Liver (tissue), 9 donors: ENCODE measurements around the gene CMTM4. TPM values are rescaled to one million over a fixed set of nuclear protein-coding genes. Genes with fewer than 3 reads are reported as not detected.

Source experiments
- DNase-seq: peaks from one replicate; pipeline ENCODE4 v3.0.0-alpha.2; 2017; ENCODE audit warnings: low spot score
- H3K27ac ChIP-seq, 2 donors: one replicate each; pipeline ENCODE4 v1.7.0; 2013; ENCODE audit warnings: inconsistent platforms in 2 of 2, low read length in 2 of 2, control low read depth in 1 of 2, low read depth in 1 of 2, mild to moderate bottlenecking in 1 of 2
- H3K27me3 ChIP-seq, 4 donors: one replicate each; pipeline versions ENCODE4 v1.6.1 to v1.7.0; 2013; ENCODE audit warnings: low read length in 3 of 4, inconsistent platforms in 1 of 4, mild to moderate bottlenecking in 1 of 4, moderate library complexity in 1 of 4; ENCODE audit not compliant: control insufficient read depth in 4 of 4, insufficient read depth in 4 of 4
- H3K36me3 ChIP-seq, 4 donors: one replicate each; pipeline versions ENCODE4 v1.6.1 to v1.7.0; 2013; ENCODE audit warnings: low read length in 3 of 4, mild to moderate bottlenecking in 3 of 4, low read depth in 1 of 4, moderate library complexity in 1 of 4; ENCODE audit not compliant: control insufficient read depth in 4 of 4, insufficient read depth in 3 of 4
- H3K4me1 ChIP-seq, 4 donors: one replicate each; pipeline versions ENCODE4 v1.6.1 to v1.7.0; 2013; ENCODE audit warnings: low read length in 3 of 4, mild to moderate bottlenecking in 3 of 4, moderate library complexity in 1 of 4; ENCODE audit not compliant: control insufficient read depth in 4 of 4, insufficient read depth in 4 of 4
- H3K4me3 ChIP-seq, 3 donors: one replicate each; pipeline versions ENCODE4 v1.6.1 to v1.7.0; 2013; ENCODE audit warnings: low read length in 3 of 3, control low read depth in 1 of 3, low read depth in 1 of 3, mild to moderate bottlenecking in 1 of 3
- H3K9ac ChIP-seq, 2 donors: one replicate each; pipeline ENCODE4 v1.7.0; 2013; ENCODE audit warnings: low read length in 2 of 2, mild to moderate bottlenecking in 2 of 2, moderate library complexity in 2 of 2, control low read depth in 1 of 2, low read depth in 1 of 2
- H3K9me3 ChIP-seq, 4 donors: one replicate each; pipeline versions ENCODE4 v1.6.1 to v1.7.0; 2013; ENCODE audit warnings: low read length in 3 of 4; ENCODE audit not compliant: control insufficient read depth in 4 of 4
- ATF3 ChIP-seq: IDR thresholded peaks from 2 replicates; pipeline ENCODE4 v1.6.1; 2016; ENCODE audit warnings: antibody characterized with exemption
- CTCF ChIP-seq: fragments of 150-350 bp; IDR thresholded peaks from 2 replicates; pipeline ENCODE4 v1.5.1; 2017; ENCODE audit warnings: improper control_type of control experiment, low read depth, low read length; ENCODE audit not compliant: missing input control
- EGR1 ChIP-seq, 2 donors: IDR thresholded peaks; 2 replicates each; pipeline ENCODE4 v1.6.1; 2016 to 2018; ENCODE audit warnings: antibody characterized with exemption in 2 of 2, low read depth in 2 of 2
- FOXA1 ChIP-seq: IDR thresholded peaks from 2 replicates; pipeline ENCODE4 v1.6.1; 2016; ENCODE audit warnings: antibody characterized with exemption
- FOXA2 ChIP-seq: IDR thresholded peaks from 2 replicates; pipeline ENCODE4 v1.6.1; 2016; ENCODE audit warnings: antibody characterized with exemption
- GABPA ChIP-seq, 2 donors: IDR thresholded peaks in 1 of 2; conservative IDR thresholded peaks in 1 of 2; 2 replicates each; pipeline ENCODE4 v1.6.1; 2016; ENCODE audit warnings: antibody characterized with exemption in 2 of 2, mild to moderate bottlenecking in 1 of 2, moderate library complexity in 1 of 2
- HNF4A ChIP-seq, 2 donors: conservative IDR thresholded peaks; 2 replicates each; pipeline ENCODE4 v1.6.1; 2016; ENCODE audit warnings: antibody characterized with exemption in 2 of 2, mild to moderate bottlenecking in 2 of 2
- HNF4G ChIP-seq: IDR thresholded peaks from 2 replicates; pipeline ENCODE4 v1.6.1; 2016; ENCODE audit warnings: antibody characterized with exemption
- JUND ChIP-seq, 2 donors: IDR thresholded peaks; 2 replicates each; pipeline ENCODE4 v1.6.1; 2016; ENCODE audit warnings: antibody characterized with exemption in 2 of 2
- MAX ChIP-seq: IDR thresholded peaks from 2 replicates; pipeline ENCODE4 v1.6.1; 2016; ENCODE audit warnings: antibody characterized with exemption
- NR2F2 ChIP-seq: IDR thresholded peaks from 2 replicates; pipeline ENCODE4 v1.6.1; 2016; ENCODE audit warnings: antibody characterized with exemption
- RAD21 ChIP-seq, 2 donors: IDR thresholded peaks; 2 replicates each; pipeline ENCODE4 v1.6.1; 2016; ENCODE audit warnings: antibody characterized with exemption in 2 of 2, mild to moderate bottlenecking in 2 of 2
- RXRA ChIP-seq, 2 donors: IDR thresholded peaks; 2 replicates each; pipeline ENCODE4 v1.6.1; 2017 to 2018; ENCODE audit warnings: antibody characterized with exemption in 2 of 2, mild to moderate bottlenecking in 1 of 2
- SP1 ChIP-seq: IDR thresholded peaks from 2 replicates; pipeline ENCODE4 v1.6.1; 2018; ENCODE audit warnings: antibody characterized with exemption, mild to moderate bottlenecking
- TAF1 ChIP-seq: conservative IDR thresholded peaks from 2 replicates; pipeline ENCODE4 v1.6.1; 2016; ENCODE audit warnings: antibody characterized with exemption, mild to moderate bottlenecking
- YY1 ChIP-seq: IDR thresholded peaks from 2 replicates; pipeline ENCODE4 v1.6.1; 2016; ENCODE audit warnings: antibody characterized with exemption, mild to moderate bottlenecking
- ZBTB33 ChIP-seq: IDR thresholded peaks from 2 replicates; pipeline ENCODE4 v1.6.1; 2016; ENCODE audit warnings: antibody characterized with exemption
- WGBS: extraction: QIAGEN DNeasy Blood & Tissue Kit; methylation state at CpG from one replicate; pipeline ENCODE4 v1.1.7; 2013; 5-methylcytosine and 5-hydroxymethylcytosine counted together
- polyA plus RNA-seq, 2 donors: library from polyadenylated mRNA; stranded (reverse) in 1 of 2; unstranded in 1 of 2; fragments of 200-250 nt in 1 of 2; fragments of >200 nt in 1 of 2; fragmentation: Nextera tagmentation in 1 of 2; extraction: Ambion mirVana in 1 of 2; gene quantifications; one replicate each; pipeline versions ENCODE4 v1.2.1 to v1.2.3, GENCODE V29; 2013 to 2015
- total RNA-seq, 2 donors: library from RNA; depleted of rRNA; stranded (reverse); fragments of >200 nt; gene quantifications; one replicate each; pipeline ENCODE4 v1.2.3, GENCODE V29; 2014
- donor health status: healthy.
- donor health status: healthy.
- donor health status: healthy.
- donor health status: healthy.
- donor health status: healthy.

The CMTM4 gene
- total and polyA plus RNA-seq, 4 donors, result 2.9 to 19.7 (median 6.3) TPM

GRCh38 chr16:66604376-66605176 is 92.0 kb downstream of the CMTM4 start, which contains the start of gene CMTM3:
Gene CMTM3 (plus strand): TSS chr16:66604704. CDS start chr16:66604806, 102 bp downstream.
- Histone ChIP-seq H3K4me1 (peaks cover 2 to 19% (median 8%) of the 10 kb centered on the region in 4 donors), H3K4me3 (peak within 1 kb of the TSS; percentile 1 to 70 (median 26)), H3K27ac (peak within 1 kb of the TSS; percentile 35 to 39), H3K36me3 (no peaks in the 10 kb centered on the region), H3K9ac (no peak within 1 kb of the TSS), H3K27me3 (no peaks in the 10 kb centered on the region), H3K9me3 (no peaks in the 10 kb centered on the region)
- 3% methylated on average over 96 of the region's 96 CpGs for WGBS
- DNase-seq, result peak; percentile 70
- TF ChIP-seq FOXA1 (no peak), RAD21 (IDR thresholded peaks at IDR 0.05) (peak; percentile 32 to 69), CTCF (peak; percentile 50)

GRCh38 chr16:66603537-66604375 is 92.8 kb downstream of the CMTM4 start:
- Histone ChIP-seq H3K4me3 (peak overlapping the region; percentile 1 to 70 (median 26)), H3K27ac (peak overlapping the region in 1 of 2 donors; percentile 31), H3K9me3 (no peaks in the 10 kb centered on the region), H3K36me3 (no peaks in the 10 kb centered on the region), H3K27me3 (no peaks in the 10 kb centered on the region), H3K4me1 (peaks cover 2 to 16% (median 7%) of the 10 kb centered on the region in 4 donors), H3K9ac (no peak overlapping the region)
- peak; percentile 56 for DNase-seq
- no peak for TF ChIP-seq HNF4A (conservative IDR thresholded peaks at IDR 0.05)
- 40% methylated on average over 32 of the region's 32 CpGs for WGBS

- no peaks in the 10 kb centered on the region for H3K36me3 ChIP-seq
- no peak for TF ChIP-seq ZBTB33
- TF ChIP-seq RXRA (IDR thresholded peaks at IDR 0.05), result no peak
- TF ChIP-seq FOXA1, result no peak
- no peak for TF ChIP-seq GABPA (IDR thresholded peaks at IDR 0.05 in 1 of 2, conservative IDR thresholded peaks at IDR 0.05 in 1 of 2)
- no peak for TF ChIP-seq SP1
- TF ChIP-seq RAD21 (IDR thresholded peaks at IDR 0.05), result no peak
- TF ChIP-seq CTCF, result no peak
- no peak for TF ChIP-seq FOXA2
- no peak for TF ChIP-seq TAF1
- no peak for TF ChIP-seq YY1
- no peak for TF ChIP-seq HNF4G
- TF ChIP-seq JUND (IDR thresholded peaks at IDR 0.05), result no peak
- TF ChIP-seq MAX, result no peak
- TF ChIP-seq EGR1 (IDR thresholded peaks at IDR 0.05; ENCODE audit: low read depth in 2 of 2), result no peak
- TF ChIP-seq ATF3, result no peak
- no peak for TF ChIP-seq NR2F2
- TF ChIP-seq HNF4A (conservative IDR thresholded peaks at IDR 0.05), result no peak
- H3K4me3 ChIP-seq, result no peak overlapping the region
- H3K27me3 ChIP-seq, result no peaks in the 10 kb centered on the region
- H3K9ac ChIP-seq, result no peak overlapping the region
- H3K27ac ChIP-seq, result no peak overlapping the region
- no peak for DNase-seq
- H3K4me1 ChIP-seq, result peaks cover 2 to 12% (median 6%) of the 10 kb centered on the region in 4 donors
- H3K9me3 ChIP-seq, result no peaks in the 10 kb centered on the region
- 96% methylated on average over 5 of the region's 5 CpGs for WGBS
These were observed 95.1 kb downstream of the CMTM4 start for GRCh38 chr16:66601471-66601870.
